H1 (cell line): Measurements from ENCODE around the gene CCDC183. TPM values are rescaled to one million over a fixed set of nuclear protein-coding genes. Genes with fewer than 3 reads are reported as not detected.

Experiments used
- POLR2A ChIP-seq, 2 experiments: IDR thresholded peaks; 1 replicate in 1 of 2; 2 replicates in 1 of 2; pipeline ENCODE4 v1.6.1; 2011; ENCODE audit warnings: low read depth in 2 of 2, low read length in 2 of 2, mild to moderate bottlenecking in 2 of 2; ENCODE audit errors: control extremely low read depth in 1 of 2
- RNF2 ChIP-seq: fragments of 200-900, 300-1000 bp; sonication (generic); IDR thresholded peaks from 2 replicates; pipeline ENCODE4 v1.7.1; 2016; ENCODE audit warnings: borderline replicate concordance, low read depth, mild to moderate bottlenecking, antibody characterized with exemption, low read length; ENCODE audit not compliant: poor library complexity, severe bottlenecking; ENCODE audit errors: missing control alignments
- SIRT6 ChIP-seq: IDR thresholded peaks from one replicate; pipeline ENCODE4 v1.7.1; 2012; ENCODE audit warnings: low read length, inconsistent platforms
- SP2 ChIP-seq: IDR thresholded peaks from 2 replicates; pipeline ENCODE4 v1.6.1; 2012; ENCODE audit warnings: mild to moderate bottlenecking, low read length, inconsistent platforms
- polyA plus RNA-seq, 7 experiments: library from polyadenylated mRNA; depleted of rRNA in 3 of 7; stranded (reverse) in 5 of 7; unstranded in 2 of 7; fragments of >200 nt in 5 of 7; fragments of 200-250 nt in 2 of 7; gene quantifications; 1 replicate in 5 of 7; 2 replicates in 1 of 7; 4 replicates in 1 of 7; pipeline versions ENCODE4 v1.2.1 to v1.2.3, GENCODE V29; 2011 to 2013; ENCODE audit warnings: missing spikeins in 2 of 7, mixed read lengths in 2 of 7
- total RNA-seq: library from RNA; stranded (reverse); fragmentation: NEBNext Ultra II Directional; extraction: Animal tissue kit (Norgen Biotek cat#: 25700); gene quantifications from 2 replicates; pipeline ENCODE4 v1.2.1, GENCODE V29; 2021

The CCDC183 gene
- total and polyA plus RNA-seq, 2 of the 8 experiments (the other 6 are each of a cell fraction or from before 2014, with no cell fraction given) = 0.51 to 1.6 TPM

GRCh38 chr9:136753371-136754058 lies 42.6 kb upstream of the CCDC183 start (continued):
- TF ChIP-seq RNF2 (no peak), SIRT6 (no peak), POLR2A (IDR thresholded peaks at IDR 0.05; ENCODE audit: control extremely low read depth in 1 of 2, low read depth in 2 of 2, low read length in 2 of 2) (no peak), SP2 (no peak)
